VCaP (cell line): Measurements from ENCODE around the gene KRTAP4-3.
"Not testable (repeated sequence)": the region's sequence is repeated elsewhere in the genome, so short reads cannot be mapped to it uniquely, and the experiment has no call there.

Experiments used
- H3K27ac ChIP-seq: fragments of 450-650 bp; 2 replicates; pipeline ENCODE4 v1.5.1; 2017
- TF ChIP-seq, protein P1 (sequence below): fragments of 450-650 bp; conservative IDR thresholded peaks from 2 replicates; pipeline ENCODE4 v1.5.1; 2017; ENCODE audit warnings: mild to moderate bottlenecking, moderate library complexity

KRTAP4-3 gene

DNA sequence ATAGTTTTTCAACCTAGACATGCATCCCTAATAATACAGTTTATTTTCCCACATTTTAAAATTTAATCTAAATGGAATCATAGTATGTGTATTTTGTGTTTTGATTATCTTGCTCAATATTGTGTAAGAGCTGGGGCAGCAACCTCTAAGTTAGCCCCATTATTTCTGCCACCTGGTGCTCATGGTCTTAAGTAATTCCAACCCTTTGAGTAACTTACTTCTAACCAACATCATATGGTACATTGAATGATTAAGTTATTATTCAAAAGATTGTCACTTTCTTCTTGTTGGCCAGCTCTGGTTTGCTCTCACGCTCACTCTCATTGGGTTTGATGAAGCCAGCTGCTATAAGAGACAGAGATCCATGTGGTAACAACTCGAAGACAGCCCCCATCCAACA lies 3.9 kb upstream of the KRTAP4-3 start:
- no peak overlapping the region for H3K27ac ChIP-seq
- TF ChIP-seq, protein P1, sequence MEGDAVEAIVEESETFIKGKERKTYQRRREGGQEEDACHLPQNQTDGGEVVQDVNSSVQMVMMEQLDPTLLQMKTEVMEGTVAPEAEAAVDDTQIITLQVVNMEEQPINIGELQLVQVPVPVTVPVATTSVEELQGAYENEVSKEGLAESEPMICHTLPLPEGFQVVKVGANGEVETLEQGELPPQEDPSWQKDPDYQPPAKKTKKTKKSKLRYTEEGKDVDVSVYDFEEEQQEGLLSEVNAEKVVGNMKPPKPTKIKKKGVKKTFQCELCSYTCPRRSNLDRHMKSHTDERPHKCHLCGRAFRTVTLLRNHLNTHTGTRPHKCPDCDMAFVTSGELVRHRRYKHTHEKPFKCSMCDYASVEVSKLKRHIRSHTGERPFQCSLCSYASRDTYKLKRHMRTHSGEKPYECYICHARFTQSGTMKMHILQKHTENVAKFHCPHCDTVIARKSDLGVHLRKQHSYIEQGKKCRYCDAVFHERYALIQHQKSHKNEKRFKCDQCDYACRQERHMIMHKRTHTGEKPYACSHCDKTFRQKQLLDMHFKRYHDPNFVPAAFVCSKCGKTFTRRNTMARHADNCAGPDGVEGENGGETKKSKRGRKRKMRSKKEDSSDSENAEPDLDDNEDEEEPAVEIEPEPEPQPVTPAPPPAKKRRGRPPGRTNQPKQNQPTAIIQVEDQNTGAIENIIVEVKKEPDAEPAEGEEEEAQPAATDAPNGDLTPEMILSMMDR: no peak

DNA sequence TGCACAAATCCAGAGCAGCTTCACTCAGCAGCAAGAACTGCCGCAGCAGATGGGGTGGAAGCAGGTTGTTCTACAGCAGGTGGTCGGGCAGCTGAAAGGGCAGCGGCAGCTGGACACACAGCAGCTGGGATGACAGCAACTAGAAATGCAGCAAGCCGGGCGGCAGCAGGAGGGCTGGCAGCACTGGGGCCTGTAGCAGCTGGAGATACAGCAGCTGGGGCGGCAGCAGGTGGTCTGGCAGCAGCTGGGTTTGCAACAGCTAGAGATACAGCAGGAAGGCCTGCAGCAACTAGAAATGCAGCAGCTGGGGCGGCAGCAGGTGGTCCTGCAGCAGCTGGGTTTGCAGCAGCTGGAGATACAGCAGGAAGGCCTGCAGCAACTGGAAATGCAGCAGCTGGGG lies 460 bp downstream of the KRTAP4-3 start:
- TF ChIP-seq, protein P1: no peak
- no peak overlapping the region for H3K27ac ChIP-seq

DNA sequence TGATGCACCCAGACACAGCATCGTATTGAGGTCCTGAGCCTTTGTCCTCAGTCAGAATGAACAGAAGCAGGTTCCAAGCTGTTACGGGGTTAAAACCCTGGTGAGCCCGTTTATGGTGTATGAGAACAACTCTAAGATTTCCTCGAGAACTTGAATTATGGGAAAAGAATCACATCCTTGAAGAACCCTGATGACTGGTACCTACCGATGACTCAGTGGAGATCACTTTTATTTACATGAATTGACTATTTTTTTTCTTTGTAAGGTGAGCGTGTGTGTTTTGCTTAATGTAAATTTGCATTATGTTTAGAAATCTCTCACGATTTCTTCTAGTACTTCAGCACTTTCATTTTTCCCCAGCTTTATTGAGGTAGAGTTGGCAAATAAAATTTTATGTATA lies 4.2 kb downstream of the KRTAP4-3 start:
- TF ChIP-seq, protein P1: no peak
- no peak overlapping the region for H3K27ac ChIP-seq

DNA sequence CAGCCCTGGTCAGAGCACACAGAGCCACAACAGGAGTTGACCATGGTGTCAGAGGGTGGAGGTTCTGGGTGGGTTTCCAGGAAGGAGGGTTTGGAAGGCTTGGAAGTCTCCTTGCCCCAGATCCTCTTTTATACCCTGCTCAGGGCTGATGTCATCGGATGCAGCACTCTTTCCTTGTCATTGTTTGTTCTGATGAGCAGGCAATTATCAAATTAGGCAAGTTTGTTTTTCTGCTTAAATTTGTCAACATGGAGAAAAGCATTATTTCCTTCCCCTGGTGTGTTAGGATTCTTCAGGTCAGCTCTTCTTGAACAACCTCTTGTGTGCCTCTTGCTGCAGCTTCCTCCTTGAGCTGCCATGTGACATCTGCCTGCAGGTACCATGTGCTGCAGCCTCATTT lies 7.4 kb downstream of the KRTAP4-3 start, which contains the start of gene KRTAP4-4:
Gene KRTAP4-4 (minus strand): TSS at position 101 of the 400 bp plus-strand sequence. CDS start 57 bp downstream, at position 44.
- H3K27ac ChIP-seq: no peak within 1 kb of the TSS
- TF ChIP-seq, protein P1: no peak

DNA sequence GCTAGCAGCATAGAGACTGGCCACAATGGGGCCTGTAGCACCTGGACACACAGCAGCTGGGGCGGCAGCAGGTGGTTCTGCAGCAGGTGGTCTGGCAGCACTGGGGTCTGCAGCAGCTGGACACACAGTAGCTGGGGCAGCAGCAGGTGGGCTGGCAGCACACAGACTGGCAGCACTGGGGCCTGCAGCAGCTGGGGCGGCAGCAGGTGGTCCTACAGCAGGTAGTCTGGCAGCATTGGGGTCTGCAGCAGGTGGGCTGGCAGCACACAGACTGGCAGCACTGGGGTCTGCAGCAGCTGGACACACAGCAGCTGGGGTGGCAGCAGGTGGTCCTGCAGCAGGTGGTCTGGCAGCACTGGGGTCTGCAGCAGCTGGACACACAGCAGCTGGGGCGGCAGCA lies 7.8 kb downstream of the KRTAP4-3 start:
- H3K27ac ChIP-seq: not testable (repeated sequence)

DNA sequence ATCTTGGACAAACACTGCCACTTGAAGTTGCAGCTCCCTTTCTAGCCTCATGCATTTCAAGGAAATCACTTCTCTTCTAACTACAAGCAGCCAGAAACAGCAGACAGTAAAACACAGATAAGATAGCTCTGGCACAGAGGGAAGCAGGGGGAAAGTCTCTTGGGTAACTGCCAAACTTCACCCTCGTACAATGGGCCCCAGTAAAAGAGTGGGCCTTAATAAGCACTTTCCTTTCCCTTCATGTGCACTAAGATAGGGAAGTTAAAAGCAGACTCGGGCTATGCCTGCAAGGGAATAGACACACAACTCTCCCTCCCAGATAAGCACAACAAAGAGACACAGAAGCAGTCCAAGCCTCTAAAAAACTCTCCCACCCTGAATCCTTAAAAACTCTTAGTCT lies 14.2 kb downstream of the KRTAP4-3 start:
- no peak overlapping the region for H3K27ac ChIP-seq
- TF ChIP-seq, protein P1: no peak

DNA sequence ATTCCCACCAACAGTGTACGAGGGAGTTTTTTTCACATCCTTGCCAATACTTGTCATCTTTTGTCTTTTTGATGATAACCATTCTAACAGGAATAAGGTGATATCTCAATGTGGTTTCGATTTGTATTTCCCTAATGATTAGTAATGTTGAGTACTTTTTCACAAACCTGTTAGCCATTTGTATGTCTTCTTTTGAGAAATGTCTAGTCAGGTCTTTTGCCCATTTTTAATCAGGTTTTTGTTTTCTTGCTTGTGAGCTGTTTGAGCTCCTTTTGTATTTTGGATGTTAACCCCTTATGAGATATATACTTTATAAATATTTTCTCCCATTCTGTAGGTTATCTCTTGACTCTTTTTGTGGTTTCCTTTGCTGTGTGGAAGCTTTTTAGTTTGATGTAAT lies 16.5 kb downstream of the KRTAP4-3 start:
- TF ChIP-seq, protein P1: no peak
- H3K27ac ChIP-seq: no peak overlapping the region

DNA sequence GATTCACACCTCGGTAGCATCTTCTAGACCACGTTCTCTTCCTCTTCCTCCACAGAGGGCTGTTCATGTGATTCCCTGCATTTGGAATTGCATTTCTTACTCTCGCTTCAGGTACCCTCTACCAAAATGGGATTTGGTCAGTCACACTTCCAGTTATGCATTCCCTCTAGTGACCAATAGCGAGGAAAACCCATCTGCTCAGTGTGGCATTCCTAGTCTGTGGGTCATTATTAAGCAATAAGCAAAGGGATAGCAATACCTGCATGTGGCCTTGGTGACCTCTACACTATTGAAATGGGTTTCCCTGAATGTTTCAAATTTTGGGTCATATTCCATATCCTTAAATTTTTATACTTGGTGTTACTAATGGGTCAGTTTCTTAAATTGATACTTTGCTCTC lies 18.0 kb downstream of the KRTAP4-3 start:
- no peak overlapping the region for H3K27ac ChIP-seq
- TF ChIP-seq, protein P1: no peak
